Activated CD4-positive, CD25-positive, alpha-beta regulatory T cell treated with anti-CD3 and anti-CD28 coated beads, Interleukin-2, amount 50 U/mL, for 16 hours (primary cell): Measurements from ENCODE around the gene CD48.
A peak's percentile ranks its signal among the peaks of the same experiment; 100 is the strongest.

Experiments used
- DNase-seq: peaks from one replicate; pipeline ENCODE4 v3.0.0-alpha.2; 2020; ENCODE audit warnings: low read depth, low spot score

Gene CD48, protein sequence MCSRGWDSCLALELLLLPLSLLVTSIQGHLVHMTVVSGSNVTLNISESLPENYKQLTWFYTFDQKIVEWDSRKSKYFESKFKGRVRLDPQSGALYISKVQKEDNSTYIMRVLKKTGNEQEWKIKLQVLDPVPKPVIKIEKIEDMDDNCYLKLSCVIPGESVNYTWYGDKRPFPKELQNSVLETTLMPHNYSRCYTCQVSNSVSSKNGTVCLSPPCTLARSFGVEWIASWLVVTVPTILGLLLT

DNA sequence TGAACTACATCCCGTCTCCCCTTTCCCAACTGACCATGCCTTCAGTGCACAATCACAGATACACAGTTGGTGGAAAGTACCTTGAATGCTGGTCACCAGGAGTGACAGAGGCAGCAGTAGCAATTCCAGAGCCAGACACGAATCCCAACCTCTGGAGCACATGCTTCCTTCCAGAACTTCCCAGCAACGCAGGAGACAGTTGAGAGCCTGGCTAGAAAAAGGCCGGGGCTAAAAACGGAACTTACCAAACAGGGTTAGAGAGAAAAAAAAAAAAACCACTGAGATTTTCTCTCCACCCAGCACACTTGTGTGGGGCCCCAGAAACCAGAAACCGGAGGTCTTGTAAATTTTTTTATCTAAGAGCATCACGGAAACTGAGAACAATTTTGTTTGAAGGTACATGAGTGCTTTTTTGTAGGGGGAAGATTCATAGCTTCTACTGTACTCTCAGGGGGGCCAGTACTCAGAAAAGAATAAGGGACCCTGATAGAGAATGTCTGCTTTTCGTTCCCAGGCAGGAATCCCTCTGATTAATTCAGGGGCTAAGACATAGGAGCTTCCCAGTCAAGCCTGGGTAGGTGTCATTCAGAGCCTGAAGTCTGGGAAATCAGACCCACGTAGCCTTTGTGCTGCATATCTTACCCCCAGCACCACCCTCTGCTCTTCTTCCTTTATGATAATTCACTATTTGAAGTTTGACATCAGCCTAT lies at the start of gene CD48:
TSS of gene CD48 (minus strand) at position 221 of the 710 bp plus-strand sequence. CDS start at position 162, 59 bp downstream.
- DNase-seq = peak; percentile 16

DNA sequence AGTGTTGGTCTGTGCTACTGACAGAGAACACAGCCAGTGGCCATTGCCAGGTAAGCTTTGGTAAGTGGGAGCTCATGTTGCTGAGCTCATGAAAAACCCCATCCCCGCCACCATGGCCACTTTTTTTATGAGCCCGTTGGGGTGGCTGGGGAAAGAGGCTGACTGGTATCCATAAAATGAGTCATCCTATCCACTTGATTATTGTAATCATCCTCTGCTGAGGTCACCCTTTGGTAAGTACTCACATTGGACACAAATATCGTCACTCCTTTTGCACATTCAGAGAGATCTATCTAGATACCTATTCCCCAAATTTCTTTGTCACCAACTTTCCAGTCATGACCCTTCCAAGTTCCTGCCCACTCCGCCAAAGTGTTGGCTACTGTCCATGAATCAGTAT lies 49.4 kb upstream of the CD48 start:
- no peak for DNase-seq

DNA sequence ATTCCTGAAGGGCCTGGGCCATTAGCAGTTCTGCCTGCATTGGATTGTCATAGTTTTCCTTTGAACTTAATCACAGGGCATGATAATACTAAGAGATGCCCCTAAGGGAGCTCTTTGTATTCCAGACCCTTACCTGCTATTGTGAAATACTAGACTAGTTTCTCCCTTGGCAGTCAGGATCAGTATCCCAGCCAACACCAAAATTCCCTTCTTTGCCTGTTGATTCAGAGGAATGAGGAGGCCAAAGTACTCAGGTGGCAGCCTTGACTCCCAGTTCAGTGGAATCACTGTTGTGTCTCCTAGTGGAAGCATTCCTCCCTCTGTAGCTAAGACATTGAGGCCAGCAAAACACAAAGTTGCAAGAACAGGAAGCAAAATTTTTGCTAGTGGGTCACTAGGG lies 48.1 kb upstream of the CD48 start:
- DNase-seq = no peak

DNA sequence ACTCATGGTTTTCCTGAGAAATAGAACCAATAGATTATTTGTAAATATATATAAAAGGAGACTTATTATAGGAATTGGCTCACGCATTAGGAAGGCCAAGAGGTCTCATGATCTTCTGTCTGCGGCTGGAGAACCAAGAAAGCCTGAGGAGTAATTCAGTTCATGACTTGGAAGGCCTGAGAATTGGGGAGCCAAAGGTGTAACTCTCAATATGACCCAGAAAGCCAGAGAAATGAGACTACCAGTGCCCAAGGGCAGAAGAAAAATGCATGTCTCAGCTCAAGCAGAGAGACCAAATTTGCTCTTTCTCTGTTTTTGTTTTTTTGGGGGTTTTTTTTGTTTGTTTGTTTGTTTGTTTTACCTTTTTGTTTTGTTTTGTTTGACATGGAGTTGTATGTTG lies 46.9 kb upstream of the CD48 start:
- no peak for DNase-seq

DNA sequence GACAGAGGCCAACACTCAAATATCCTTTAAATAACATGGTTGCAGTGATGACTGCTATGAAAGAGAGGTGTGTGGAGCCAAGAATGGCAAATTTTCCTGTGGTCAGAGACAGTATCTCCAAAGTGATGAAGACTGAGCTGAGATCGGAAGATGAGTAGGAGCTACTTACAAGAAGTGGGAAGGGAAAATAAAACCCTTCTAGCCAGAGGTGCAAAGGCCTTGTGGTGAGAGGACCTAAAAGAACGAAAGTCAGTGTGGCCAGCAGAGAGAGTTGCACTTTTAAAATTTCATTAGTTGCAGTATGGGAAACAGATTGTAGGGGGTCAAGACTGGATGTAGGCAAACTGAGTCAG lies 45.2 kb upstream of the CD48 start:
- no peak for DNase-seq

DNA sequence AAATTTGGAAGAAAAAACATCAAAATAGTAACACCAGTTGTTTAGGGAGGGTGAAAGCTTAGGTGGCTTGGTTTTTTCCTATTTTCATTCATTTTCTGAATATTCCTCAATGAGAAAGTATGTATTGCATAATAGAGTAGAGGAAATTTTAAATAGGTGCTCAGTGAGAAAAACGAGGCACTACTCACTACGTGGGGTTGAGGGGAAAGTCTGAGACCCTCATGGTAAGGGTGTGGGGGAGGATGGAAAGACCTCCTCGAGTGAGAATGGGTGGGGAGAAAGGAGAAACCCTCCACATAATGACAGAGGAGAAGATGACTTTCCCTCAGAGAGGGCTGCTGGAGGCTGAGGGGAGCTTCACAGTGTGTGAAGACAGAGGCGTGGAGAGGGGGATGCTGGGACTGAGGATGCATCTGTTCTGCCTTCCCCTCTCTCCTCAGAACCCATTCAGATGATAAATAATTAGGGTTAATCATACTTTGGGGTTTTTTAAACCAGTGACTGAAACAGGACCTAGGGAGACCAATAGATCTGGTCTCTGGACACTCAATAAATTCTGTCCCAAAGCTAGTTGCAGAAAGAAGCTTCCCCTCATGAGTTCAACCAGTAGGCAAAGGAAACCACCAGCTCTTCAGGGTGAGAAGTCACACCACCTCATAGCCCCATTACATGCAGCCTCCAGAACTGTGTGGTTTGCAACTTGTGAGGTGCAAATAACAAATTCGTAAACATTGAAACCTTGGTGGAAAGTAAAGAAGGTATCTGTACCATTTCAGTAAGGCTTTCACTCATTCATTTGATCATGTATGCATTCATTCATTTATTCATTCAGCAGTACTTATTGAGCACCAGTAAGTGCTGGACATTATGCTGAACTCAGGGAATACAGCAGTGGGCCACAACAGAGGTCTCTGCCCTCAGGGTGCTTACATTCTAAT lies 44.6 kb upstream of the CD48 start:
- no peak for DNase-seq

DNA sequence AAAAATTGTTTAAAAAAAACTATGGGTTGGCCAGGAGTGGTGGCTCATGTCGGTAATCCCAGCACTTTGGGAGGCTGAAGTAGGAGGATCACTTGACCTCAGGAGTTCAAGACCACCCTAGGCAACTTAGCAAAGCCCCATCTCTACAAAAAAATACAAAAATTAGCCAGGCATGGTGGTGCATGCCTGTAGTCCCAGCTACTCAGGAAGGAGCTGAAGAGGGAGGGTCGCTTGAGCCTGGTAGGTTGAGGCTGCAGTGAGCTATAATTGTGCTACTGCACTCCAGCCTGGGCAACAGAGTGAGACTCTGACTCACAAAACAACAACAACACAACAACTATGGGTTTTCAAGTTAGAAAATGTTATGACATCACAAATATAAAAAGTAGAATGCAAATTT lies 43.8 kb upstream of the CD48 start:
- no peak for DNase-seq

DNA sequence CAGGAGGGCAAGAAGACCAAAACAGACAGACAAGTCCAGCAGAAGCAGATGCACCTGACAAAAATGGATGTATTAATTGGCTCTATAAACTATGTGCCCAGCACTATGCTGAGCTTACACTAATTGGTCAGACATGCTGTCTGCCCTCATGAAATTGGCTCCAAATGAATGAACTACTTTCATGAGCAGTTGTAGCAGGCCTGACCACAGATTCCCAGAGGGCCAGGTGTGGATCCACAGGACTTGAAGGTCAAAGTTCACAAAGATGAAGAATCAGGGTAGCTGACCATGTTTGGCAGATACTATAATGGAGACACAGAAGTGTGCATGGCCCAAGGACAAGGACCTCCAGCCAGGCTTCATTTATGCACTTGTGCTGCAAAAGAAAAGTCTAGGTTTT lies 42.0 kb upstream of the CD48 start:
- no peak for DNase-seq

DNA sequence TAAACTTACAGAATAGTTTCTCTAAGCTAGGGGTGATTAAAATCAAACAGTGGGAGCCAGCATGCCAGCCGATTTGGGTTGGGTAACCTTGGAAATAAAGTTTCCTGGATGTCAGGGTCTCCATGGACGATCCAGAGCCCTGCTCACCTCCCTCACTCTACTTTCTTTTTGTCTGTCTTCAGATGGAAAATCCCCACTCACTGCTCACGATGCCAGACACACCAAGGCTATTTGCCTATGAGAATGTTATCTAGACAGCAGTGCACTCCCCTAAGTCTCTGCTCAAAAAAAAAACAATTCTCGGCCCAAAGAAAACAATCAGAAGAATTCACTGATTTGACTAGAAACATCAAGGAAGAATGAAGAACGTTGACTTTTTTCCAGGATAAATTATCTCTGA lies 41.3 kb upstream of the CD48 start:
- no peak for DNase-seq

DNA sequence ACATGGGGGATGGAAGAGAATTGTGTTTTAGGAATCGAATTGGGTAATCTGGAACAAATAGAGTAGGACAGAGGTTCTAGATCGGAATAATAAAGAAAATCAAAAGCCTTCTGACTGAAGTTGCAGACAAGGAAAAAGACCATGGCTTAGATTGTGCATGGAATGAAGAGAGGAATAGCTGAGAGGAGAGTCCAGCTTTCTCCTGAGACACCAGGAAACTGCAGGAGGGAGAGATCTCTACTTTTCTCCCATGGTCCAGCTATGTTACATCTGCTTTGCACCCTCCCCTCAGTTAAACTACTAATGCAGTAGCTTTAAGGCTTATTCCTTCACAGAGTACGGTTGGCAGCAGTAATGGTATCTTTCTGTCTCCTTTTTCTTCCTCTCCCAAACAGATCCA lies 40.8 kb upstream of the CD48 start:
- no peak for DNase-seq

DNA sequence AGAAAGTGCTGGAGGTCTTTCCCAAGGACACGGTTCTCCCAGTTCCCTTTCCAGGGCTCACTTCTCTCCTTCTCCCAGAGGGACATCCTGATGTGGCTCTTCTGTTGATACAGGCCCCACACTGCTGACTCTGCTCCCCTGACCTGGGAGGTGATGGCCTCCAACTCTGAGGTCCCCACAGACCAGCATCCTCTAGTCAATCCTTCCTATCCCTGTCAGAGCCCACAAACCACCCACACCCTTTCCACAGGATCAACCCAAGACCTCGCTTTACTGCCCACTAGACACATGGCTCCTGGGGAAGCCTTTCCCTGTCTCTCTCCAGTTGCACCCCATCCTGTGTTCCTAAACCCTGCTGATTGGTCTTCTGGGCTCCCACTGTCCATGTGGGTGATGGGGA lies 39.0 kb upstream of the CD48 start:
- no peak for DNase-seq

DNA sequence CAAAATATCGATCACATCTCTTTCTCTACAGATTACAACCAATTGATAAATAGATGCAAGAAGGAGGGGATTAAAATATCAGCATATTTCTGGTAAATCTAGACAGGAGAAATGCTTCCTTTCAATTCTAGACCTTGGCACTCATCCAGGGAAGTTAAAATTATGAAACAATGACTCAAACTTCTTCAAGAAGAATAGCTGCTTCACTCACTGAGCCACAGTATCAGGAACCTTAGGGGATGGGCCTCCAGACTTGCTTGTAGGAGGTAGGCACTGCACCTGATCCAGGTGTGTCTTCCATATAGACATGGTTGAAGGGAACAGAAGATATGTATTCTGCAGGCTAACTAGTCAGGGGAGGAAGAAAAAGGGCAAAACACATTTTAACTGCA lies 37.3 kb upstream of the CD48 start:
- DNase-seq = no peak

DNA sequence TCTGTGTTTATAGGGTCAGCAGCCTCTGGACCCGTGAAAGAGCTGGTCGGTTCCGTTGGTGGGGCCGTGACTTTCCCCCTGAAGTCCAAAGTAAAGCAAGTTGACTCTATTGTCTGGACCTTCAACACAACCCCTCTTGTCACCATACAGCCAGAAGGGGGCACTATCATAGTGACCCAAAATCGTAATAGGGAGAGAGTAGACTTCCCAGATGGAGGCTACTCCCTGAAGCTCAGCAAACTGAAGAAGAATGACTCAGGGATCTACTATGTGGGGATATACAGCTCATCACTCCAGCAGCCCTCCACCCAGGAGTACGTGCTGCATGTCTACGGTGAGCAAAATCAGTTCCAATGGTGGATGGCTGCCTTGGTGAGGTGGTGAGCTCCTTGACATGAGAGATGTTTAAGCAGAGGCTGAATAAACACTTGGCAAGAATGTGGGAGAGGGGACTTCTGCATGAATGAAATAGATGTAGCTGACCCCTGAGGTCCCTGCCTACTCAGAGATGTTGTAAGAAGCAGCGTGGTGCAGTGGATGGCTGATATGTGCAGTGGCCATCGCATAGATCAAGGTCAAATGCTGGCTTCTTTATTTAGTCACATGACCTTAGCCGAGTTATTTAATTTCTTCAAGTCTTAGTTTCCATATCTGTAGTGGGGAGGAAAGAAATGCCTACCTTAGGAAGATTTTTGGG lies 36.7 kb upstream of the CD48 start:
- no peak for DNase-seq

DNA sequence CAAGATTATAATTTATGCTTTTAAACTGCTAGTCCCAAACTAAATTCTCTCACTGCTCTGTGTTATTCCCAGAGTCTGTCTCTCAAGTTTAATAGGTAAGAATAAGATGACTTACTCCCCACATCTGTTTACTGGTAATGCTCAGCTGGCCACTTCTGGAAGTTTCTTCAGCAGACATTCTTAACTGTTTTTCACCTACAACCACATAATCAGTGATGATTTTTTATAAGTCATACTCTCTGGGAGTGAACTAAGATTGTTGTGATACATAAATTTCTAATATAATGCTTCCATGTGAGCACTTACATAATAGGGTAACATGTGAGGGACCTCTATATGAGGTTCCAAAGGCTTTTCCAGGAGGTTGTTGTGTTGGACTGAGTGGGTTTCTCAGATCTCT lies 36.1 kb upstream of the CD48 start:
- DNase-seq = no peak

DNA sequence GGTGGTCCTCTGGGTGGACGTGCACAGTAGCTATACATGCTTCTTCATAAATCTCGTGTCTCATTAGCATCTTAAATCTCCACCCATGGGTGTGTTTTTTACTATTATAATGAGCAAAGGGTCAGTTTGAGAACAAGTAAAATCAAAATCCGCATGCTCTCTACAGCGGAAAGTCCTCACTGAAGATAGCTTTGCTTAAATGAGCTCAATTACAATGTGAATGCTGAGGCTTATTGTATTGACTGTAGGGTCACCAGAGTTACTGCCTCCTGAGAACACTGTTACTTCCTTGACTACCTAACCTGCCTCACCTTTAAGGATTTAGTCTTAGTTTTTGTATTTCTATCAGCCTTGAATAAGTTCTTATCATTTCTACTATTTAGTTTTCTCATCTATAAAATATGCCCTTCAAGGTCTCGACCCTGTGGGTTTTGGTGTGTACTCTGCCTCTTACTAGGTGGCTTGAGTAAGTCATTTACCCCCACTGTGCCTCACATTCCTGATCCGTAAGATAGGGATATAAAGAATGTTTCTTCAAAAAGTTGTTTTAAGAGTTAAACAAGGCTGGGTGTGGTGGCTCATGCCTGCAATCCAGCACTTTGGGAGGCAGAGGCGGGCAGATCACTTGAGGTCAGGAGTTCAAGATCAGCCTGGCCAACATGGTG lies 35.3 kb upstream of the CD48 start:
- no peak for DNase-seq

DNA sequence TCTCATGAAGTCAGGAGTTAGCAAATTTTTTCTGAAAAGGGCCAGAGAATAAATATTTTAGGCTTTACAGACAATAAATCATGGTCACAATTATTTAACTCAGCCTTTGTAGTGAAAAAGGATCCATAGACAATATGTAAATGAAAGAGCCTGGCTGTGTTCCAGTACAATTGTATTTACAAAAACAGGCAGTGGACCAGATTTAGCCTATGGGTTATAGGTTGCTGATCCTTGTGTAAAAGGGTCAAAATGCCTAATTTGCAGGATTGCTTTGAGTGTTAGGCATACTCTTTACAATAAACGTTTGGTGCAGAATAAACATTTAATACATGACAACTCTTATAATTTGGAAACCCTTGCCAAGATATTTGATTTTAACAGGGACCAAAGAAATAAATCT lies 33.9 kb upstream of the CD48 start:
- DNase-seq = no peak

DNA sequence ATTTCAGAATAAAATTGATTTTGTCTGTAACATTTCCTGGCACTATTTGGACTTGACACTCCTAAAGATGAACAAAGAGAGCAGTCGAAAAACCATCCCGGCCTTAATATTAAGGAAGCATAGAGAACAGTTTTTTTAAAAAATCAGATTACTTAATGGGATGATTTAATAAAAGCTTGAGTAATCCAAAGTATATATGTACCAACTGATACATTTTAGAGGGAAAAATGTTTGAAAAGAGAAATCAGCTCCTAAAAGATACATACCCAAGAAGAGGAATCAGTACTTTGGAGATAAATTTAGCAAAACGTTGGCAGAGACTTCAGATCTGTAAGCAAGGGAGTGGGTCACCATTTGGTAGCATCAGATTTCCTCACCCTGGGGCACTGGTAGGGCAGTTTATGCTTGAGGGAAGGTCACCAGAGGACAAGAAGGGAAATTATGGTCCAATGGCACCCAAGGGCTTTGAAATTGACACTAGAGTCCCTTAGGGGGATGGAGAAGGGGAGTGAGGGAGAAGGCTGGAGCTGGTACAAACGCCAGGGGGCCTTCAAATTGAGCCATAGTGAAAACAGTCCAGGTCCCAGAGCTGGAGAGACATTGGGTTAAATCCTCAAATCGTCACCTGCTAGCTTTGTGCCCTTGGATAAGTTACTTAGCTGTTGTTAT lies 33.4 kb upstream of the CD48 start:
- DNase-seq = no peak

DNA sequence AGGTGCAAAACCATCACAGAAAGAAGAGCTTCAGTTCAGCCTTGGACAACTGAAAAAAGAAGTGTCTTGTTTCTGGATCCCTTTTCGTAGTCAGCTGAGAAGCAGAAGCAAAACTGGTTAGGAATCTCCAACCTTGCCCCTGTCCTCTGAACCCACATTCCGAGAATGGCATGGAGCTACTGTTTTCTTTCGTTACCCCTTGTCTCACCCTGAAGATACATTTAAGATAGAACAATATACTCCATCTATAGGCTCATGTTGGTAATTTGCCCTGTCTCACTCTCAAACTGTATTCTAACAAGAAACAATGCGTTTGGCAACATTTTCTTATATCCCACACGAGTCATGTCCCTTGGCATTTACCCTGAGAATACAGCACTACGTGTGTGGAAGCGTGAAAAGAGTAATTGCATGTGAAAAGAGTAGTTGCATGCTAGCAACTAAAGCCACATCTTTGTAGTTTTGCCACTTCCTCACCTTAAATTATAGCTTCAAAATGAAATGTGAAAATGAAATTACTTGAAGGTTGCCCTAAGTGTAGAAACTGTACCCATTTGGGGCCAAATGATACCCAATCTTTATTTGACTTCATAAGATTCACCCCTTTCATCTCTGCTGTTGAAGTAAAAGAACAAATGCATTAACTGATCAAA lies 32.7 kb upstream of the CD48 start:
- DNase-seq = no peak

DNA sequence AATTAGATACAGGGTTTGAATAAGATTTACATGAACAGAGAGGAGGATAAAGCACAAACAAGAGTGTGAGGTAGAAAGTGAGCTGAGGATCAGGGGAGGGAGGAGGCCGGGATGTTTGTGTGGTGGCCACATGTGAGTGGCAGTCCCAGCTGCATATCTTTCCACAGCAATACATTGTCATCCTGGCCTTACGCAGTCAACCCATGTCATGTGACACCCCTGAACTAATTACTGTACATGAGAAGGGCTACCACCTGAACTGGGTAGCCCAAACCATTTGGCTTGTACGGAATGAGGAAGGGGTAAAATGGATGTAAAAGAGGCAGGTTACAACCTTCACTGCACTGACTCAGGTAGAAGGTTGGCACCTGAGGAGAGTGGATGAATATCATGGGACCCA lies 31.6 kb upstream of the CD48 start:
- no peak for DNase-seq

DNA sequence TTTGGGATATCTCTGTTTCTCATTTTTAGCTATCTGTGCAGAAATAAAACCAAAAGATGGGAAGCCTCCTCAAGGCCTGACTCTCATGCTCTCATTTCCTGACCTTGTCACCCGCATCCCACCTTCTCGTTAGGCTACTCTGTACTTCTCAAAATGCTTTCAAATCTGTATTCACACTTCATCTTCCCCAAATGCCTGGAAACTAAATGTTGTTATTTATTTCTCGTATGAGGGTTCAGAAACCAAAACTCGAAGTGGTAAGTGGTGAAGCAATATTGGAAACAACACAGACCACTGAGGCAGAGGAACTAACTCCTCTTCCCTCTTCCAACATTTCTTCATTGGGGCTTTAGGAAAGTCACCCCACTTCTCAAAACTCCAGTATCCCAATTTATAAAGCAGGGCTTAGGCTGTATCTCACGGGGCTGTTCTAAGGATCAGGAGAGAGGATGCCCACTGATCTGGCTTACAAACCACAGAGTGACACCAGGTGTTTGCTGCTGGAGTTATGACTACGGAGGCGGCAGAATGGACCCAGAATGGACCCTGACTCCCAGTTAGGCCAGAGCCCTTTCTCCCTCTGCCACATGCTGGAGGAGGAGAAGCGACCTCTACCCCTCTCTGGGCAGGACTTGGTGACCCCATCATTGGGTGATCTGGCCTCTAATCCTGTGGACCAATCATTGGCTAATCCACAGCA lies 31.0 kb upstream of the CD48 start:
- no peak for DNase-seq
